Inflammatory macrophage (primary cell): ENCODE data around the gene PSKH1.
A peak's percentile ranks its signal among the peaks of the same experiment; 100 is the strongest.
"Not testable (repeated sequence)": the region's sequence is repeated elsewhere in the genome, so short reads cannot be mapped to it uniquely, and the experiment has no call there.

ENCODE experiments used
- DNase-seq, 2 donors: peaks; one replicate each; pipeline ENCODE4 v3.0.0-alpha.2; 2020 to 2022

Gene PSKH1

DNA sequence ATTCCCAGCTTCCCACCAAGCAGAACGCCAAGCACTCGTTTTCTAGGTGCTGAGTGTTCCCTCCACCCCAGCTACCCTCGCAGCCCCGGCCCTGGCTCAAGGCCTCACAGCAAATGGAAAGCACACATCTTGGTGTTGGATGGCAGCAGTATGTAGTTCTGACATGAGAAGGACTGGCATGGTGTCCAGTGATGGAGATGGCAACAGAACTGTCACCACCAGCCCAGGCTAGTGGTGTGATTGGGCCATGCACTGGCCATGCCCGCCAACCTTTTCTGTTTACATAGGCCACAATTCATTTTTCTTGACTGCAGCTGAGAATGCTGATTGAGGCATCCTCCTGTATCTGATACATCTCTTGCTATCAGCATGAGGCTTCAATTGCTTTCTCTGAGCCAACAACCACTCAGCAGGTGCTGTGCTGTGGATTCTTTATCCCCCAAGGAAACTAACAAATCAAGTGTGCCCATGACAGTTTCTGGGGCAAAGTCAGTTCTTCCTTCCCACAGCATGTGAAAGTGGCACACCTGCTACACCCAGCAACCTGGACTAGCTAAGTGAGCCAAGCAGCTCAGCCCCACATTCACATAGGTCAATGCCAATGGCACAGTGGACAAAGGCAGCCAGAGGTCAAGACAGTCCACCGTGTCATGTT, 71.5 kb downstream of the PSKH1 start:
- DNase-seq: no peak

DNA sequence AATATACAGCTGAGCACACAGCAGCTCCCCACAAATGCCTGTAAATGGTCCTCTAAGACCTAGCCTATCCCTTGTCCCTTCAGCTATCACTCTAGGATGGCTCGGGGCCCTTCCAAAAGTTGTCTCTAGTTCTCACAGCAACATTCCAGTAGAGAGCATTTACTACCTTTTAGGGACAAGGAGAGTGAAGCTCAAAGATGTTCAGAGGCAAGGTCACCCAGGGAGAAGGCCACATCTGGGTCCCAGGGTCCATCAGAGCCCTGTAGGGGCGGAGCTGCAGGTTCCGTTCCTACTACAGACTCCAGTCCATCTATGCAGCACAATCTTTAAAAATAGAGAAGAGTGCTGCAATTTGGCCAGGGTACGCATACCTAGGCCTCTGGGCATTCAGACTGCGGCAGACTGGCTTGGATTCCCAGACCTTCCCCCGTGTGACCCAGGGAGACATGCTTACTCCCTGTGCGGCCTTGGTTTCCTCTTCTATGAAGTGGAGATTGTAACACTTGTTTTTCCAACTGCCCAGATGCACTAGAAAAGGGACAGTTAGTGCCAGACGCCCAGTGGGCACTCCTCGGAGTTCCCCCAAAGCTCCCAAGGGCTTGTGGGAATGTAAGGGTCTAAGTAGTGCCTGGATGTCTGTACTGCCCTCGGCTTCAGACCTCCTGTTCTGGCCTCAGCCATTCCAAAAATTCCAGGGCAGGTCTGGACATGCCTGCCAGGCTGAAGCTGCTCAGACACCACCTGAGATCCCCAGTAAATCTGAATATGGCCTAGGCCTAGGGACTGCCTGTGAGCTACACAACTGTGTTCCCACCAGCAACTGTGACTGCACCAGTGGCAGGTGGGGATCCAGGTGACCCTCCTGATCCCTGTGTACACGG, 72.9 kb downstream of the PSKH1 start:
- DNase-seq: no peak

DNA sequence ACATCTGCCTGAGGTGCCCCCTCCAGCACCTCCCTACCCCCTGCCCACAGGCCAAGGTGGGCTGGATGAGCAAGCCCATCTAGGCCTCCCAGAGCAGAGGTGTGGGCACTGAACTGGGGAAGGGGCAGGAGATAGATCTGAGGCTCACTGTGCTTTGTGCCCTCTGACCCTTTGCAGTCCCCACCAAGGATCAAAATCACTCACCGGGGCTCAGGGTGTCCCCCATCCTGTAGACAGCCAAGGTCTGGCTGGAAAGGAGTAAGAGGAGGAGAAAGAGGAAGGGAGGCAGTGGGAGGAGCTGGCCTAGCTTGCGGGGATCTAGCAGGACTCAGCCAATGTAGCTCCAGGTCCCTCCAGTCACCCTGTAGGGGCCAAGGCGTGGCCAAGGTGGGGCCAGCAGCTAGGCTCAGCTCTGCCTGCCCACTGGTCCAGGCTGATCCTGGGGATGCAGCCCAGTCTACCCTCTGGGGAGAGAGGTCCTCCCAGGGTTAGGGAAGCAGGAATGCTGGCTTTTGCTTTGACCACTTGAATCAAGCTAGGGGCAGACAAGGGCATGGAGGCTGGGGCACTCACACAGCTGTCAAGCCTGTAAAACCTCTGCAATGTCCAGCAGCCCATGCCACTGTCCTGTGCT, 73.6 kb downstream of the PSKH1 start:
- DNase-seq: peak; percentile 13 to 36

DNA sequence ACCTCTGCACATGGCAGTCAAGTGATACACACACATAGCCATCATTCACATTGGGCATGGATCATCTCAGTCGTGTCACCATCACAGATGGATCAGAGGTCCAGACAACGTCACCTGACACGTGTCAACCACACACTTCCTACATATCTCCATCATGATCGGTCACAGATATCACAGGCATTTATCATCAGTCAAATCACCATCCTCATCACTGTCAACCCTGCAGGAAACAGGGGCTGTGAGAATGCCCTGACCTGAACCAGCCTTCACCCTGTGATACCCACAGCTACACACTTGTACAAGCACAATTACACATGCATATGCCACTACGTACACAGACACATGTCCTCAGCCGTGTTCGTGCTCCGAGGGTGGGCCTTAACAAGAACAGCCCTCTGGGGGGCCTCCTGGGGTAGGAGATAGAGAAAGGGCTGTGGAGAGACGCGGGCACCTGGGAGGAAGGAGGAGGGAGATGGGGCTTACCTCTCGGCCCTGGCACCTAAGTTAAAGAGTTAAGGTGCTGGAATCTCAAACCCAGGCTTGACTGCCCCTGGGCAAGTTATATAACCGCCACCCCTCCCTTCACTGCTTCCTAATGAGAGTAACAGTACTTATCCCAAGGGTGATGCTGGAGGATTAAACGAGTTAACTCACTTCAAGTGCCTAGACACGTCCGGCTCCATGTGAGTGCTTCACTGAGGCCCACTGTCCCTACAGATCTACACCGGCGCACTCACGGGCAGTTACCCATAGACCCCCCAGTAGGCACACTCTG, 74.3 kb downstream of the PSKH1 start:
- DNase-seq: no peak

DNA sequence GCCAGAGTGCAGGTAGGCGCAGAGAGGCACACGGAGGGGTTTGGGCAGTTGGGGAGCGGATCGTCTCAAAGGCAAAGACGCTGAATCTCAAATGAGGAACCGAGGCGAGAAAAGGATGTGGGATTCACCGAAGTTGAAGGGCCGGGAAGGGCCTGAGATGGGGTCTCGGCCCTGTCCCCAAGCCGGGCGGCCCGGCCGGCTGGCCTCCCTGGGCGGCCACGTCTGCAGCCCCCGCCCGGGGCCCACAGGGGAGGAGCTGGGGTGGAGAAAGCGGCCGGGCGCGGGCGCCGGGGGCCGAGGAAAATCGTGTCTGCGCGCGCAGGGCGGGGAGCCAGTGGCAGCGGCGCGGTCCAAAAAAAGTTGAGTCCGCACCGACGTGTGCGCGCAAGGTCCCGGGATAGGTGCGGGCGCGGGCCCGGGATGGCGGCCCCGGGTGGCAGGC, 74.9 kb downstream of the PSKH1 start:
- peak; percentile 28 to 33 for DNase-seq

DNA sequence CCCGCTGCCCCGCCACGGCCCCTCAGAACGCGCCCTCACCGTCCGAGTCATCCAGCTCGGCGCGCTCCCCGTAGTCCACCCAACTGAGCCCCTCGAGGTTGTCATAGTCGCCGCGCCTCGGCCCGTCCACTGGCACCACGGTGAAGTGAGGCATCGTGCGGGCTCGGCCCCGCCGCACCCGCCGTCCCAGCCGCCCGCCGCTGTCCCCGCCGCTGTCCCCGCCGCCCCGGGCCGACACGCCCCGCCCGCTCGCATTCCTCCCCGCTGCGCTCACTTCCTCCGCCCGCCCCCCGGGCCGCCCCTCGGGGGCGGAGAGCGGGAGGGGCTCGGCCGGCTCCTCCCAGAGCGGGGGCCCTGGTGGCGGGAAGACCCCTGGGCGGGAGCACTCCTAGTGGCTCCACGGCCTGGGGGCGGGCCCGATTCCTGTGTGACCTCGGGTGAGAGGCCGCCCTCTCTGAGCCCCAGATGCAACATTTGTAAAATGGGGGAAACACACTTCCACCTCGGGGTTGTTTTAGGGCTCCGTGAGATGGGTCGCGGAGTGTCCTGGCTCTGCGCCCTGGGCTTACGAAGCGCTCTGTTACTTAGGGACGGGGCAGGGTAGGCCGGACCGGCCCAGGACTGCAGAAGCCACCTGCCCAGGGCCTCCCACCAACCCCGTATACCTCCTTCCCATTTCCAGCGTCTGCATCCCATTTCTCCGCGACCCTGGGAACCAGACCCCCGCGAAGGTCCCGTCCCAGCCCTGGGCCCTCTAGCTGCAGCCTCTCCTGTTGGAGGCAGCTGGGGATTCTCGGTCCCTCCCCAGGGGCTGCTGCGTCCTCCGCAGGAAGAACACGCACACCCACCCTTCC, 75.6 kb downstream of the PSKH1 start, which contains the start of gene SLC12A4:
SLC12A4 (minus strand) TSS at position 238 of the 854 bp plus-strand sequence; CDS start at position 154, 84 bp downstream.
- peak; percentile 64 to 75 for DNase-seq

DNA sequence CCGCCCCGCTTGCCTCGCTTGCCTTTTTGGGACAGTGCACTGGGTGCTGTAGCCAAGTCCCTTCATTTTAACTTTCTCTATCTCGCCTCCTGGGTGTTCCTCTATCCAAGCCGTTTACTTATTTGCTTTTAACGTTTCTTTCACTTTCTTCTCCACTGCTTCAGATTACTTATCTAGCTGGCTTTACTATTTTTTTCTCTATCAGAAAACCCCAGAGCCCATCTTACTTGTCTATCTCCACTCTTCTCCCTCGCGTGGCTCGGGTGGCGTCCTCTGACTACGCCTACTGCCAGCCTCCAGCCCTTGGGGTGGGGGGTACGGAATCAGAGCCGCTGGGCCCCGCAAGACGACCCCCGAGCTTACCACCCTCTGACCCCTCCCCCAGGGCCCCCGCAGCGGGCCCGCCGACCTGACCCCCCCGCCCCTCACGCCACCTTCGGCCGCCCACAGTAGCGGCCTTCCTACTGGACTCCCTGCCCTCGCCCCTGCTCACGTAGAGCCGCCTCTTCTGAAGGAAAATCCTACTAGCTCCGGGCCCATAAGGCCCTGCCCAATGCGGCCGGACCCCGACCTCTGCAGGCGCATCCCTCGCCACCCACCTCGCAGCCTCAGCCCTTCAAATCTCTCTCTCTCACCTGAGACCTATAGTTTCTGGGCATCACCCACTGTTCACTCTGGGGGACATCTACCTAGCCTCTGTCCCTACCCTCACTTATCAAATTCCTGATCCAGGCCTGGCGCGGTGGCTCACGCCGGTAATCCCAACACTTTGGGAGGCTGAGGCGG, 76.4 kb downstream of the PSKH1 start:
- peak in 1 of 2 donors; percentile 3 for DNase-seq

DNA sequence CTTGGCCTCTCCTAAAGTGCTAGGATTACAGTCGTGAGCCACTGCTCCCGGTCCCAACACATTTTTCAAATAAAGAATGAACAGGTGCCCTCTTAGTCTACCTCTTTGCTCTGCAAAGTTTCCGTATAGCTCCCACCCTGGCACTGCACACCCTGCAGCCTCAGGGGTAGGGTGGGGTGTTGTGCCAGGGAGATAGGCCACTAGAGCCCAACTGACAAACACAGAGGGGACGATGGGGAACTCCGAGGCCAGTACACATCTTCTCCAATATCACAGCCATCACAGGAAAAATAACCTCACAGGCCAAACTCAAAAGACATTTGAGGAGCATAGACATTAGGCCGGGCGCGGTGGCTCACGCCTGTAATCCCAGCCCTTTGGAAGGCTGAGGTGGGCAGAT, 78.1 kb downstream of the PSKH1 start:
- no peak for DNase-seq

DNA sequence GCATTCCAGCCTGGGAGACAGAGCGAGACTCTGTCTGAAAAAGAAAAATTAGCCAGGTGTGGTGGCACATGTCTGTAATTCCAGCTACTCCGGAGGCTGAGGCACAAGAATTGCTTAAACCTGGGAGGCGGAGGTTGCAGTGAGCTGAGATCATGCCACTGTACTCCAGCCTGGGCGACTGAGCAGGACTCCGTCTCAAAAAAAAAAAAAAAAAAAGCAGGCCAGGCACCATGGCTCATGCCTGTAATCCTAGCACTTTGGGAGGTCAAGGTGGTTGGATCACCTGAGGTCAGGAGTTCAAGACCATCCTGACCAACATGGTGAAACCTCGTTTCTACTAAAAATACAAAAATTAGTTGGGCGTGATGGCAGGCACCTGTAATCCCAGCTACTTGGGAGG, 79.2 kb downstream of the PSKH1 start:
- DNase-seq: not testable (repeated sequence)

DNA sequence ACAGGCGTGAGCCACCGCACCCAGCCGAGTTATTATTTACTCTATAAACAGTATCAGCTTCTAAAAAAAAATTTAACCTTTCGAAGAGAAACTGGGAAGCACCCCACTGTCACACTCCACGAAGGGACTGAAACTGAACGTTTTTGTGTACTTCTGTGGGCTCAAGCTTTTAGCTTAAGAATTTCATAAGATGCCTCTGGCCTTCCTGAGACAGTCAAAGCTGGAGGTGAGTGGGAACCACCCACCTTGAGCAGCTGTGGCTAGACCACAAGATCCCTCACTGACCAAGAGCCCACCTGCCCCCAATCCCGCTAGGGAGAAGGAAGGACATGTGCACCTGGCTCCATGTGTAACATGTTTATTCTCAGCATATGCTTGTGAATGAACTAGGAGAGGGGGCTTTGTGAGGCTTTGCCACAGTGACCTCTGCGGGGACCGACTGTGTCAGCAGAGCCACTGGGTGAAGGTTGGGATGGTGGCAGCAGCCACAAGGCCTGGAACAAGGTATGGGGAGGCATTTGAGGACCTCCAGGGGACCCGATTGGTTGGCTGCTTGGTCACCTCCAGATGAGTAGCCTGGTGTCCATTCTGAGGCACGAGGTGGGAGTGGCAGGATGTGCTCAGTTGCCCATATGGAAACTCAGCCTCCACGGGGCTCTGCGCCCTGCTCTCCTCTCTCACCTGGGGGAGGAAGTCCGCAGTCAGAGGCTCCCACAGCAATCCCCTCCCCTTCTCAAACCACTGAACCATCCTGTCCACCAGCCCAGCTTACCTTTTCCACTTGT, 82.5 kb downstream of the PSKH1 start:
- DNase-seq: no peak

DNA sequence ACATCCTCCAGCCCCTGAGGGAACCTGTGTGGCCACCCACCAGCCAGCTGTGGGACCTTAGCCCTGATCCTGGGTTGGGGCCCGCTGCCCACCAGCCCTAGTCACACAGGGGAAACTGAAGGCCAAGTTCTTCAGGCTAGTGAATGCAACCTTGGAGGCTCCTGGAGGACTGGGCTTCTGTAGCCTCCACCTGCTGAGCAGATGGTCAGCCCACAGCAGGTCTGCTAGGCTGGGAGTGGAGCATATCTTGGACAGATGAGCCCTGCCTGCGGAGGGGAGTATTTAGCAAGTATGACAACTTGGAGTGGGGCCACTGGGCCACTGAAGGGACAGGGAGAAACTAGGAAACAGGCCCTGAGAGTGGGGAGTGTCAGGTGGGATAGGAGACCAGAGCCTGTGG, 83.2 kb downstream of the PSKH1 start:
- no peak for DNase-seq

DNA sequence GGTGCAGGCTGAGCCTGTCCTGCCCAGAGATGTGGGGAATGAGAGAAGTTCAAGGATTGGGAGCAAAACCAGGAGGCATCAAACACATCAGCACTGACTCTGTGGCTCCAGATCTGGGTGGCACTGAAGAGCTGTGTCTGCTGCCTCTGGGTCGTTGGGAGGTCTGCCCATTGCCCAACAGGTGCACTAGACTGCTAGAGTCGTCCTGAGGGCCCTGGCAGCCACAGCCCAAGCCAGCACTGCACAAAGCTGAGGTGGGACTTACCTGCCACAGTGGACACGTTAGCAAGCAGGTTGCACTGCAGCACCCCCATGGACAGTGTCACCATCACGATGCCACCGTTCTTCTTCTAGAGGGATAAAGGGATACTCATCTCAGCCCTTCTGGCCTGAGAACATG, 84.0 kb downstream of the PSKH1 start:
- no peak for DNase-seq

DNA sequence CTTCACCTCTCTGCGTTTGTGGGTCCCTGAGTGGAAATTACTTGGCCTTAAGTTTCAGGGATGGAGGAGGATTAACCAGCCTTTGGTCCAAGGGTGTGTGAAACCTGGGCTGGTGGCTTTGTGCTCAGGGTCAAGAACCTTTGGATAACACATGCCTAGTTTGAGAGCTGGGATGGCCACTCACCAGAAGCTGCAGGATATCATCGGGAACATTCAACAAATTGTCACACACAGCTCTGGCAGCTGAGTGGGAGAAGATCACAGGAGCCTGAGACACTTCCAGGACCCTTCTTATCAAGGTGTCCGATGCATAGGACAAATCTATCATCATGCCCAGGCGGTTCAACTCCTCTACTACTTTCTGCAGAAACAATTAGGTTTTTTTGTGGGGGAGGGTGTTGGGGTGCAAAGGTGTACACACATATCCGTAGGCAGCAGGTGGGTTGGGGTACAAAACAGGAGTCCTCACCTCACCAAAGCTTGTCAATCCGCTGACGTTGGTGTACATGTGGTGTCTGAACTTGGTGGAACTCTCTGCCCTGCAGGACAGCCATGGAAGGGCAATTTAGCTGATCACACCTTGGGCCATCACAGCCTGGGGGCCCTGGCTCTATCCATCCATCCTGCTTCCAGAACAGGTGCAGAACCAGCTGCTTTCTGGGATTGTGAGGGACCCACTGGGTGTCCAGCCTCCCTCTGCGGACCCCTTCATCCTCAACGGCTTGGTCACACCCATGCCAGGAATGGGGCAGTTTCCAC, 84.6 kb downstream of the PSKH1 start:
- DNase-seq: no peak
